Measurements from ENCODE around the gene CEP57L1. TPM values are rescaled to one million over a fixed set of nuclear protein-coding genes. Genes with fewer than 3 reads are reported as not detected.

The CEP57L1 gene
- 5.1 to 10.4 TPM (median 8.0 TPM) in 5 replicates for total RNA-seq (2022; extraction: Qiagen RNA extraction; ENCODE audit: low read depth)

DNA sequence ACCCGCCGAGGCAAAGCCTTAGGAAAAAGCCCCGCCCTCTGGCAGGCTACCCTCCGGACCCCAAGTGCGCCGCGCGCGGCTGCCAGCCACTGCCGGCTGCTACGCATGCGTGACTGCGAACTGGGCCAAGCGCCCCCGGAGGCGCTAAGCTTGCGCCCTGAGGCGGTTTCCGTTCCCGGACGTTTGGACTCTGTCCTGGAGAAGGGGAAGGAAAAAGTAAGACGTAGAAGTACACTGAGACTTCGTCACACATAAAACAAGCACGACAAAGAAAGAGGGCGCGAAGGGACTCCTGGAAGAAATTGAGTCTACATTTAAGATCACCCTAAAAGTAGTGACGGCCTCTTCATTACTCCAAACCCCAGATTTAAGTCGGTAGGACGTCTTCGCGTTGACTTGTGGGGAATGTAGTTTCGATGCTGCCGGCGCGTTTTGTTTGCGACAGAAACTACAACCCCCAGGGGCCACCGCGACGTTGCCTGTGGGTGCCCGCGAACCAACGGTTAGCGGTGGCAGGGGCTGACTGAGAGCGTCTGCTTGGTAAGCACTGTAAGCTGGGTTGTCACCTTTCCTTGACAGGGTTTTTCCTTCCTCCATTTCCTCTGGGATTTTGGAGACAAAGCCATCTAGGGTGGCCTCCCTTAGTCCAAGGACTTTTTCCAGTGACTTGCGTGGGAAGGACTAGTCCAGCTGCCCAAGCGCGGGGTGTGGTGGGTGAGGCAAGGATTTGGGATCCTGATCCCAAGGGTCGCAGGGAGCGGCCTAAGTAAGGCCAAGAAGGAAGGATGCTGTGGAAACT is at the start of gene CEP57L1:
TSS of gene CEP57L1 (plus strand) at position 472 of the 799 bp plus-strand sequence. CDS start 49,715 bp downstream, outside the sequence.

DNA sequence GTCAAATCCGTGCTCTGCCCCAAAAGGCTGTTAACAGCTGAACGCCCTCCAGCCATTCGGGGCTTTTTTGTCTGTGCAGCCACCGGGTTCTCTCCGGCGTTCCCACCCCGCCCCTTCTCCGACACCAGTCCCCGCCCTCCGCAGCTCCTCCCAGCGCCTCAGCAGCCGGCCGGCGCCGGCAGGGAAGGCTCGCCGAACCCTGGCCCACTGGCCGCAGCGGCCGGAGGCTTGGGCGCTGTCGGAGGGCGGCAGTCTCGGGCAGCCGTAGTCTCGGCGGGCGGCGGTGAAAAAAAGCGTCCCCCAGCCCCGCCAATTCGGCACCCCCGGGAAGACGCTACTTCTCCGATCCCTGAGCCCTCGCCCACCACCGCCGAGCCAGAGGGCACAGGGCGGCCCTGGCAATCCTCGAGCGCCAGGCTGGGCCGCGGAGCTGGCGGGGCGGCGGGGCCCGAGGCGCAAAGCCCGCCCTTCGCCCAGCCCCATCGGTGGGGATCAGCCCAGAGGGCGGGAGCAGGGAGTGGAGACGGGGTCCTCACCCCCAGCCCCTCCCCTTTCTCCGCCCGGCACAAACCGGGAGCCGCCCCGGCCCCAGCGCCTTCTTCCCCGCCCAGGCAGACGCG is 781 bp upstream of the CEP57L1 start, which contains the start of gene SESN1:
TSS of gene SESN1 (minus strand) at position 431 of the 620 bp plus-strand sequence. CDS start 773 bp downstream, outside the sequence.

Other genes with a start within 250 kb of the CEP57L1 start
- 1.7 to 3.0 TPM (median 1.9 TPM) in 5 replicates for gene ARMC2, start 247.1 kb upstream of the CEP57L1 start, total RNA-seq (2022; extraction: Qiagen RNA extraction; ENCODE audit: low read depth)
- 7.3 to 11.8 TPM (median 9.9 TPM) in 5 replicates for gene SESN1, start 661 bp upstream of the CEP57L1 start, total RNA-seq (2022; extraction: Qiagen RNA extraction; ENCODE audit: low read depth)